Mesodermal cell (in vitro differentiated cells): ENCODE data around the gene THOC7.

Experiments used
- H3K27ac ChIP-seq: 2 replicates; pipeline ENCODE4 v1.7.0; 2013; ENCODE audit warnings: mild to moderate bottlenecking, low read depth, low read length, moderate library complexity; ENCODE audit not compliant: severe bottlenecking
- H3K36me3 ChIP-seq: 2 replicates; pipeline ENCODE4 v1.7.1; 2013; ENCODE audit warnings: mild to moderate bottlenecking, low read length, moderate library complexity; ENCODE audit not compliant: control insufficient read depth, insufficient read depth
- H3K4me1 ChIP-seq: one replicate; pipeline ENCODE4 v1.7.1; 2013; ENCODE audit warnings: mild to moderate bottlenecking, low read length; ENCODE audit not compliant: insufficient read depth, control insufficient read depth, poor library complexity, severe bottlenecking
- H3K4me3 ChIP-seq: 2 replicates; pipeline ENCODE4 v1.7.0; 2013; ENCODE audit warnings: low read length, control low read depth, mild to moderate bottlenecking; ENCODE audit not compliant: insufficient read depth, poor library complexity, severe bottlenecking; ENCODE audit errors: extremely low read depth
- H3K9me3 ChIP-seq: 2 replicates; pipeline ENCODE4 v1.7.1; 2013; ENCODE audit warnings: mild to moderate bottlenecking, low read length, moderate library complexity; ENCODE audit not compliant: control insufficient read depth
- WGBS, 2 experiments: methylation state at CpG; one replicate each; pipeline ENCODE4 v1.1.5; 2013; ENCODE audit warnings: missing lambda C conversion rate in 2 of 2; ENCODE audit not compliant: insufficient coverage in 2 of 2; 5-methylcytosine and 5-hydroxymethylcytosine counted together

The THOC7 gene

GRCh38 chr3:63803911-63804310 lies 59.7 kb downstream of the THOC7 start:
- 80 to 91% methylated on average over 3 to 5 of the region's 5 CpGs for WGBS, 2 experiments
- Histone ChIP-seq H3K27ac (no peak overlapping the region), H3K4me1 (no peaks in the 10 kb centered on the region), H3K9me3 (peaks cover 4% of the 10 kb centered on the region), H3K36me3 (no peaks in the 10 kb centered on the region), H3K4me3 (no peak overlapping the region)

GRCh38 chr3:63800097-63800496 lies 63.5 kb downstream of the THOC7 start:
- no peaks in the 10 kb centered on the region for H3K9me3 ChIP-seq
- H3K4me1 ChIP-seq, result no peaks in the 10 kb centered on the region
- no peak overlapping the region for H3K4me3 ChIP-seq
- 77 to 100% methylated on average over 3 of the region's 5 CpGs for WGBS, 2 experiments
- H3K27ac ChIP-seq, result no peak overlapping the region
- H3K36me3 ChIP-seq, result no peaks in the 10 kb centered on the region

GRCh38 chr3:63798949-63799348 lies 64.7 kb downstream of the THOC7 start:
- Histone ChIP-seq H3K36me3 (no peaks in the 10 kb centered on the region), H3K4me3 (no peak overlapping the region), H3K9me3 (no peaks in the 10 kb centered on the region), H3K4me1 (no peaks in the 10 kb centered on the region), H3K27ac (no peak overlapping the region)
- 83 to 90% methylated on average over 2 of the region's 2 CpGs for WGBS, 2 experiments

- Histone ChIP-seq H3K4me1 (no peaks in the 10 kb centered on the region), H3K36me3 (no peaks in the 10 kb centered on the region), H3K9me3 (no peaks in the 10 kb centered on the region), H3K4me3 (no peak overlapping the region), H3K27ac (no peak overlapping the region)
- 93 to 100% methylated on average over 1 to 2 of the region's 2 CpGs for WGBS, 2 experiments
These were observed 65.1 kb downstream of the THOC7 start for GRCh38 chr3:63798544-63798943.

- WGBS, 2 experiments, result 85 to 96% methylated on average over 6 of the region's 6 CpGs
- no peaks in the 10 kb centered on the region for H3K4me1 ChIP-seq
- H3K27ac ChIP-seq, result no peak overlapping the region
These were observed 68.2 kb downstream of the THOC7 start for GRCh38 chr3:63795438-63795837.

GRCh38 chr3:63791974-63792373 lies 71.6 kb downstream of the THOC7 start:
- H3K4me3 ChIP-seq, result no peak overlapping the region
- no CpG with 5 or more reads among the region's 1 CpG for WGBS, 2 experiments
- H3K4me1 ChIP-seq, result no peaks in the 10 kb centered on the region
- H3K27ac ChIP-seq, result no peak overlapping the region
- H3K9me3 ChIP-seq, result no peaks in the 10 kb centered on the region
- no peaks in the 10 kb centered on the region for H3K36me3 ChIP-seq

More at GRCh38 chr3:63795438-63795837, 68.2 kb downstream of the THOC7 start:
- H3K9me3 ChIP-seq, result no peaks in the 10 kb centered on the region
- H3K4me3 ChIP-seq, result no peak overlapping the region
- no peaks in the 10 kb centered on the region for H3K36me3 ChIP-seq
